ENCODE data around the gene ATG3. TPM values are rescaled to one million over a fixed set of nuclear protein-coding genes. Genes with fewer than 3 reads are reported as not detected.

Gene ATG3
- total and polyA plus RNA-seq, 9 of the 15 experiments (the other 6 are each of a cell fraction or from before 2014, with no cell fraction given) = 48.7 to 107 (median 64.7) TPM

- Histone ChIP-seq H3K9ac (ENCODE audit: insufficient read depth in 1 of 2, low read depth in 2 of 2, low read length in 2 of 2) (no peak overlapping the region), H3K27ac (ENCODE audit: extremely low read depth, low read depth, low read length) (no peak overlapping the region), H3K4me1 (replicated peaks in 1 of 2; ENCODE audit: control insufficient read depth in 2 of 2, insufficient read depth in 2 of 2, low read length in 2 of 2) (no peaks in the 10 kb centered on the region; a peak in 1 of 5 replicates), H3K9me1 (ENCODE audit: control insufficient read depth, insufficient read depth, low read length) (no peaks in the 10 kb centered on the region), H3K4me3 (no peak overlapping the region), H4K20me1 (replicated peaks; ENCODE audit: control insufficient read depth, insufficient read depth, low read length) (no peaks in the 10 kb centered on the region), H3K36me3 (ENCODE audit: control insufficient read depth, insufficient read depth, low read length) (peaks cover 28% of the 10 kb centered on the region; the same call in 1 of the 3 replicates), H3K79me2 (ENCODE audit: control insufficient read depth, insufficient read depth, low read length) (peaks cover 73% of the 10 kb centered on the region), H3K9me3 (replicated peaks; ENCODE audit: control insufficient read depth, insufficient read depth, low read depth, low read length) (no peaks in the 10 kb centered on the region), H3K27me3 (ENCODE audit: control insufficient read depth in 2 of 2, insufficient read depth in 2 of 2, low read length in 2 of 2) (no peaks in the 10 kb centered on the region), H2AFZ (ENCODE audit: low read depth, low read length) (no peak overlapping the region), H3K4me2 (ENCODE audit: insufficient read depth, low read length) (no peak overlapping the region)
- intact Hi-C loops (cut with micrococcal nuclease) (no loop called here), in situ Hi-C loops (cut with MboI) (no loop called here)
- POLR2A ChIA-PET = interaction anchor here (1.2 kb wide), 1 partner anchor 10 kb away, joined by 3 read pairs; no protein-coding TSS in a partner anchor
- WGBS (ENCODE audit: insufficient coverage, low coverage, missing lambda C conversion rate) = 100% methylated on average over 1 of the region's 1 CpG
- ATAC-seq = no peak
- BruUV-seq (replicated peaks) = no TSS peak
- no peak for FAIRE-seq
- CTCF ChIA-PET (ENCODE audit: low intra/inter-chr PET ratio) = no interaction called here
- no peak for DNase-seq (ENCODE audit: extremely low read depth in 1 of 4, low spot score in 3 of 4)
- TF ChIP-seq CBX2 (IDR thresholded peaks at IDR 0.05; ENCODE audit: insufficient read depth, low read length, poor library complexity, severe bottlenecking) (no peak), ZNF12 (CRISPR knock-in tag; IDR thresholded peaks at IDR 0.05) (no peak), BCLAF1 (IDR thresholded peaks at IDR 0.05; ENCODE audit: borderline replicate concordance in 1 of 2, control insufficient read depth in 1 of 2, low read depth in 2 of 2, low read length in 1 of 2) (no peak), COPS2 (conservative IDR thresholded peaks at IDR 0.05) (no peak), PHF20 (IDR thresholded peaks at IDR 0.05; ENCODE audit: partially characterized antibody) (no peak), SP1 (CRISPR knock-in tag; IDR thresholded peaks at IDR 0.05) (no peak), TOE1 (IDR thresholded peaks at IDR 0.05; ENCODE audit: borderline replicate concordance) (no peak), TOE1 (CRISPR knock-in tag; IDR thresholded peaks at IDR 0.05; ENCODE audit: borderline replicate concordance, low read depth) (no peak), PURB (CRISPR knock-in tag; IDR thresholded peaks at IDR 0.05; ENCODE audit: low read depth) (no peak), BHLHE40 (IDR thresholded peaks at IDR 0.05; ENCODE audit: low read length) (no peak), NFATC3 (IDR thresholded peaks at IDR 0.05) (no peak), ARID2 (IDR thresholded peaks at IDR 0.05) (no peak), KAT2B (IDR thresholded peaks at IDR 0.05; ENCODE audit: low read depth, low read length) (no peak), ZBTB5 (IDR thresholded peaks at IDR 0.05) (no peak), SNAPC5 (CRISPR knock-in tag; IDR thresholded peaks at IDR 0.05) (no peak)
- TF ChIP-seq, protein P1, sequence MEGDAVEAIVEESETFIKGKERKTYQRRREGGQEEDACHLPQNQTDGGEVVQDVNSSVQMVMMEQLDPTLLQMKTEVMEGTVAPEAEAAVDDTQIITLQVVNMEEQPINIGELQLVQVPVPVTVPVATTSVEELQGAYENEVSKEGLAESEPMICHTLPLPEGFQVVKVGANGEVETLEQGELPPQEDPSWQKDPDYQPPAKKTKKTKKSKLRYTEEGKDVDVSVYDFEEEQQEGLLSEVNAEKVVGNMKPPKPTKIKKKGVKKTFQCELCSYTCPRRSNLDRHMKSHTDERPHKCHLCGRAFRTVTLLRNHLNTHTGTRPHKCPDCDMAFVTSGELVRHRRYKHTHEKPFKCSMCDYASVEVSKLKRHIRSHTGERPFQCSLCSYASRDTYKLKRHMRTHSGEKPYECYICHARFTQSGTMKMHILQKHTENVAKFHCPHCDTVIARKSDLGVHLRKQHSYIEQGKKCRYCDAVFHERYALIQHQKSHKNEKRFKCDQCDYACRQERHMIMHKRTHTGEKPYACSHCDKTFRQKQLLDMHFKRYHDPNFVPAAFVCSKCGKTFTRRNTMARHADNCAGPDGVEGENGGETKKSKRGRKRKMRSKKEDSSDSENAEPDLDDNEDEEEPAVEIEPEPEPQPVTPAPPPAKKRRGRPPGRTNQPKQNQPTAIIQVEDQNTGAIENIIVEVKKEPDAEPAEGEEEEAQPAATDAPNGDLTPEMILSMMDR (IDR thresholded peaks at IDR 0.05 in 2 of 3, conservative IDR thresholded peaks at IDR 0.05 in 1 of 3; ENCODE audit: insufficient read depth in 2 of 3, low read depth in 1 of 3, low read length in 3 of 3) = no peak
Measured at GRCh38 chr3:112555535-112556170, 6.1 kb downstream of the ATG3 start.
